Measurements from ENCODE around the gene RHOC. TPM values are rescaled to one million over a fixed set of nuclear protein-coding genes. Genes with fewer than 3 reads are reported as not detected.

RHOC gene
- total RNA-seq, 1 experiment from 2014 or later, result 68.9 TPM

GRCh38 chr1:112675728-112676381, 31.1 kb downstream of the RHOC start:
- ATAC-seq, result no peak
- Mint-ChIP-seq H3K27me3 (ENCODE audit: low read depth) (peaks cover 10% of the 10 kb centered on the region; the same call in 1 of the 2 replicates), H3K4me1 (peaks cover 55% of the 10 kb centered on the region), H3K36me3 (peaks cover 11% of the 10 kb centered on the region), H3K4me3 (peak overlapping the region; percentile 72), H3K27ac (no peak overlapping the region), H3K9me3 (peaks cover 4% of the 10 kb centered on the region; the same call in 1 of the 2 replicates)
- POLR2A ChIA-PET, result interaction anchor here (1.7 to 1.9 kb wide), 2 partner anchors 29 to 58 kb away, joined by 11 to 16 read pairs; partner anchors contain the start of gene ST7L
- TF ChIP-seq OVOL2 (CRISPR knock-in tag; IDR thresholded peaks at IDR 0.05; ENCODE audit: borderline replicate concordance) (no peak), NR1H2 (CRISPR knock-in tag; IDR thresholded peaks at IDR 0.05) (no peak), CTCF (IDR thresholded peaks at IDR 0.05) (no peak), TEAD4 (CRISPR knock-in tag; IDR thresholded peaks at IDR 0.05) (no peak), E2F1 (CRISPR knock-in tag; IDR thresholded peaks at IDR 0.05) (no peak), KAT7 (CRISPR knock-in tag; IDR thresholded peaks at IDR 0.05; ENCODE audit: borderline replicate concordance) (no peak), HMGXB4 (CRISPR knock-in tag; IDR thresholded peaks at IDR 0.05) (no peak), GTF2I (CRISPR knock-in tag; conservative IDR thresholded peaks at IDR 0.05) (no peak)
- no peak for DNase-seq (ENCODE audit: low spot score)
- CTCF ChIA-PET, result interaction anchor here (0.6 to 3.6 kb wide), 7 partner anchors 14 to 285 kb away, joined by 3 to 23 read pairs (median 15); partner anchors contain the start of gene PPM1J

- H3K36me3 Mint-ChIP-seq, result peaks cover 15% of the 10 kb centered on the region
- ATAC-seq (peak; percentile 16), DNase-seq (ENCODE audit: low spot score) (peak; percentile 69)
- peak overlapping the region; percentile 92; the same call in 1 of the 2 replicates for H3K27ac Mint-ChIP-seq
- peak overlapping the region; percentile 89 for H3K4me3 Mint-ChIP-seq
- POLR2A ChIA-PET, result interaction anchor here (0.5 to 2.3 kb wide), 14 partner anchors 14 to 284 kb away, joined by 3 to 16 read pairs (median 4); partner anchors contain the start of genes PPM1J and ST7L
- CTCF ChIA-PET, result interaction anchor here (0.5 to 3.6 kb wide), 22 partner anchors 13 to 1128 kb away, joined by 3 to 23 read pairs (median 4); partner anchors contain the start of genes LRIG2, PPM1J, SLC16A1 and WNT2B
- peaks cover 62% of the 10 kb centered on the region for H3K4me1 Mint-ChIP-seq
- peaks cover 4% of the 10 kb centered on the region; the same call in 1 of the 2 replicates for H3K9me3 Mint-ChIP-seq
- peaks cover 10% of the 10 kb centered on the region; the same call in 1 of the 2 replicates for H3K27me3 Mint-ChIP-seq (ENCODE audit: low read depth)
- no peak for TF ChIP-seq FOXK1 (CRISPR knock-in tag; IDR thresholded peaks at IDR 0.05)
- TF ChIP-seq JUN (CRISPR knock-in tag; IDR thresholded peaks at IDR 0.05), result 0 out of 2 replicates have a peak, but pooled peaks have one; percentile 35
- 0 out of 2 replicates have a peak, but pooled peaks have one; percentile 42 for TF ChIP-seq ATF1 (CRISPR knock-in tag; IDR thresholded peaks at IDR 0.05)
- no peak for TF ChIP-seq SMAD4 (CRISPR knock-in tag; IDR thresholded peaks at IDR 0.05)
- no peak for TF ChIP-seq TEAD1 (CRISPR knock-in tag; IDR thresholded peaks at IDR 0.05)
- peak; percentile 78 for TF ChIP-seq HMGXB4 (CRISPR knock-in tag; IDR thresholded peaks at IDR 0.05)
- TF ChIP-seq ARID4B (CRISPR knock-in tag; IDR thresholded peaks at IDR 0.05; ENCODE audit: borderline replicate concordance), result no peak; the same call in 1 of the 2 replicates
- no peak for TF ChIP-seq GRHL2 (CRISPR knock-in tag; IDR thresholded peaks at IDR 0.05; ENCODE audit: insufficient replicate concordance, severe bottlenecking)
- 0 out of 2 replicates have a peak, but pooled peaks have one; percentile 2 for TF ChIP-seq ZNF121 (CRISPR knock-in tag; IDR thresholded peaks at IDR 0.05)
- no peak for TF ChIP-seq ZBTB43 (CRISPR knock-in tag; IDR thresholded peaks at IDR 0.05)
- no peak for TF ChIP-seq CDX4 (CRISPR knock-in tag; IDR thresholded peaks at IDR 0.05; ENCODE audit: borderline replicate concordance)
- no peak for TF ChIP-seq ZNF671 (CRISPR knock-in tag; IDR thresholded peaks at IDR 0.05)
These were observed 31.8 kb downstream of the RHOC start for GRCh38 chr1:112674986-112675727.
